AG04450 (cell line): ENCODE data around the gene CRYAA. TPM values are rescaled to one million over a fixed set of nuclear protein-coding genes. Genes with fewer than 3 reads are reported as not detected.

Experiments used
- CTCF ChIA-PET: fragments of 300-600, 350-600 bp; formaldehyde crosslinking; extraction: SDS; loops from one replicate; lab custom pipeline; 2022; ENCODE audit warnings: antibody characterized with exemption, inconsistent platforms; lab: Charles Lee
- POLR2A ChIA-PET: fragments of 350-600 bp; formaldehyde crosslinking; extraction: SDS; loops from one replicate; lab custom pipeline; 2021; ENCODE audit warnings: antibody characterized with exemption, inconsistent platforms; lab: Yijun Ruan, JAX
- DNase-seq: peaks from one replicate; pipeline ENCODE4 v3.0.0-alpha.2; 2011; ENCODE audit warnings: low read depth, low spot score
- H3K27ac ChIP-seq: one replicate; pipeline ENCODE4 v1.5.1; 2012; ENCODE audit warnings: low read depth, low read length, control low read depth
- H3K27me3 ChIP-seq: one replicate; pipeline ENCODE4 v1.6.0; 2012; ENCODE audit warnings: low read length; ENCODE audit not compliant: control insufficient read depth, insufficient read depth
- H3K4me3 ChIP-seq: 2 replicates; pipeline ENCODE4 v1.5.1; 2011; ENCODE audit warnings: mild to moderate bottlenecking, low read depth, low read length, control low read depth
- H3K9me3 ChIP-seq: 2 replicates; pipeline ENCODE4 v1.5.1; 2012; ENCODE audit warnings: low read length; ENCODE audit not compliant: control insufficient read depth, insufficient read depth
- CTCF ChIP-seq: IDR thresholded peaks from 2 replicates; pipeline ENCODE4 v1.5.1; 2011; ENCODE audit warnings: low read depth, low read length, control low read depth, inconsistent platforms
- polyA plus RNA-seq: library from polyadenylated mRNA; depleted of rRNA; stranded (reverse); fragments of >200 nt; gene quantifications from 2 replicates; pipeline ENCODE4 v1.2.3, GENCODE V29; 2011; rRNA removed

Gene CRYAA
- polyA plus RNA-seq, 1 experiment: not detected

- TF ChIP-seq CTCF: no peak
- ChIA-PET CTCF (no interaction called here), POLR2A (no interaction called here)
- H3K27ac ChIP-seq: no peak overlapping the region
- H3K27me3 ChIP-seq: peaks cover 14% of the 10 kb centered on the region
- H3K9me3 ChIP-seq: peaks cover 7% of the 10 kb centered on the region; the same call in 1 of the 2 replicates
- DNase-seq: no peak
- no peak overlapping the region for H3K4me3 ChIP-seq
Observed at GRCh38 chr21:43209575-43210453, 41.0 kb downstream of the CRYAA start.

- H3K27ac ChIP-seq: no peak overlapping the region
- H3K9me3 ChIP-seq: peaks cover 7% of the 10 kb centered on the region; the same call in 1 of the 2 replicates
- H3K27me3 ChIP-seq: peaks cover 14% of the 10 kb centered on the region
- TF ChIP-seq CTCF: no peak
- H3K4me3 ChIP-seq: no peak overlapping the region
- no peak for DNase-seq
- ChIA-PET POLR2A (no interaction called here), CTCF (interaction anchor here (1.0 kb wide), 1 partner anchor 437 kb away, joined by 3 read pairs; no protein-coding TSS in a partner anchor)
Observed at GRCh38 chr21:43210454-43211071, 41.8 kb downstream of the CRYAA start.

GRCh38 chr21:43211072-43211759 is 42.4 kb downstream of the CRYAA start:
- peaks cover 7% of the 10 kb centered on the region; the same call in 1 of the 2 replicates for H3K9me3 ChIP-seq
- H3K4me3 ChIP-seq: no peak overlapping the region
- H3K27ac ChIP-seq: no peak overlapping the region
- TF ChIP-seq CTCF: peak; percentile 30; the same call in 1 of the 2 replicates
- ChIA-PET POLR2A (no interaction called here), CTCF (interaction anchor here (1.0 kb wide), 1 partner anchor 436 kb away, joined by 3 read pairs; no protein-coding TSS in a partner anchor)
- DNase-seq: no peak
- peaks cover 14% of the 10 kb centered on the region for H3K27me3 ChIP-seq

GRCh38 chr21:43211760-43212115 is 42.9 kb downstream of the CRYAA start:
- DNase-seq: no peak
- ChIA-PET CTCF (no interaction called here), POLR2A (no interaction called here)
- Histone ChIP-seq H3K9me3 (peaks cover 7% of the 10 kb centered on the region; the same call in 1 of the 2 replicates), H3K27me3 (peaks cover 14% of the 10 kb centered on the region), H3K27ac (no peak overlapping the region), H3K4me3 (no peak overlapping the region)
- TF ChIP-seq CTCF: no peak

Other genes with a start within 250 kb of the CRYAA start
- not detected in 2 replicates for gene ERVH48-1, start 243.4 kb upstream of the CRYAA start, polyA plus RNA-seq
- 57.4 and 65.6 TPM in 2 replicates for gene PKNOX1, start 194.4 kb upstream of the CRYAA start, polyA plus RNA-seq
- 41.1 and 42.2 TPM in 2 replicates for gene CBS, start 93.2 kb upstream of the CRYAA start, polyA plus RNA-seq
- 3.8 and 56.9 TPM in 2 replicates for gene U2AF1, start 61.4 kb upstream of the CRYAA start, polyA plus RNA-seq